NCI-H510A (cell line): ENCODE measurements around the gene TPPP2.

ENCODE experiments used
- DNase-seq: peaks from one replicate; lab custom pipeline; 2025; lab: John Stamatoyannopoulos, UW

The TPPP2 gene

DNA sequence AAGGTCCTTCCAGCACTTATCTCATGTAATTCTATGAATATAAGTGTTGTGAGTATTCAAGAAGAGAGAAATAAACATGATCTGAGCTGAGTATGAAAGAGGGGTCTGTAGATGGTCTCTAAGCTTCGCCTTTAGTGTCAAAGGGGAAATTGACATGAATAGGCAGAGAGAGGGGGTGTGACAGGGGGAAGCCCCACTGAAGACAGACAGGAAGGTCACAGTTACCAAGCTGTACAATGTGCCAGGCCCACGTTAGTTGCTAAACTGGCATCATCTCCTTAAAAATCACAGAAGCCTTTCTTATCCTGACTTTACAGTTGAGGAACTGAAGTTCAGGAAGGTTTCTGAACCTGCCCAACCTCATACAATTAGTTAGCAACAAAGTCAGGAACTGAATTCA lies 47.7 kb downstream of the TPPP2 start:
- DNase-seq = no peak

DNA sequence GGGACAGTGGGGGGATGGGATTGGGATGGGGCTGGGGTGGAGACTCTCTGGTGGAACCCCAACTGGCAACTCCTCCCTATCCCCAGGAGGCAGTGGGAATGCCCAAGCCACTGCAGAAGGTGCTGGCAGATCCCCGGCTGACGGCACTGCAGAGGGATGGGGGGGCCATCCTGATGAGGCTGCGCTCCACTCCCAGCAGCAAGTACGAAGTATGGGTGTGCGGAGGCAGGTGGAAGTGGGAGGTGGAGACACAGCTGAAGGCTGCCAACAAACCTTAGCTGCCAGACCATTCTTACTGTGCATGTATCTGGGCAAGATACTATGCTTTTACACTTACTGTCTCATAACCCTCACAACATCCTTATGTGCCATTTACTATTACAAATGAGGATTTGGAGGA lies 48.3 kb downstream of the TPPP2 start:
- DNase-seq = no peak

DNA sequence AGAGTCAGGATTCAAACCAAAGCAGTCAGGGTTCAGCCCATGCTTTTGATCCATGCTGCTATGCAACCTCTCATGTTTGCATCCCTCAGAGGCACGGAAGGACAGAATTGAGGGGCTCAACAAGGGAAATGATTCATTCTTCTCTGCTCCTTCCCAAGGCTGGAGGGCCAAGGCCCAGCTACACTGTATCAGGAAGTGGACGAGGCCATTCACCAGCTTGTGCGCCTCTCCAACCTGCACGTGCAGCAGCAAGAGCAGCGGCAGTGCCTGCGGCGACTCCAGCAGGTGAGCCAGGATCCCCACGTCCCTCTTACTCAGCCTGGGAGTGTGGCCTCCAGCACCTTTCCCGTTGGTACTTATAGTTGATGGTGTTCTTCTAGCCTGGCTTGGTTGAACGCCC lies 48.7 kb downstream of the TPPP2 start:
- DNase-seq = no peak

GRCh38 chr14:21081521-21082142 lies 51.6 kb downstream of the TPPP2 start:
- no peak for DNase-seq
